T-cell (primary cell): ENCODE data around the gene OTUD6A. TPM values are rescaled to one million over a fixed set of nuclear protein-coding genes. Genes with fewer than 3 reads are reported as not detected.
"Not testable (repeated sequence)": the region's sequence is repeated elsewhere in the genome, so short reads cannot be mapped to it uniquely, and the experiment has no call there.

ENCODE experiments used
- ATAC-seq, 4 experiments: fragments of 200-7000 bp in 3 of 4; fragments of 150-1000 bp in 1 of 4; cut with Tn5 transposase; replicated peaks in 1 of 4; 1 replicate in 3 of 4; 2 replicates in 1 of 4; pipeline ENCODE4 v1.10.0; 2021; ENCODE audit warnings: moderate library complexity in 3 of 4, mild to moderate bottlenecking in 2 of 4, moderate number of reproducible peaks in 1 of 4
- CTCF ChIA-PET, 2 donors: fragments of 300-600 bp; sonication (Branson Sonifier 250); formaldehyde crosslinking; loops; one replicate each; lab custom pipeline; 2022; ENCODE audit warnings: antibody characterized with exemption in 2 of 2; lab: Charles Lee
- POLR2A ChIA-PET, 2 donors: fragments of 300-600 bp; sonication (Branson Sonifier 250); formaldehyde crosslinking; loops; one replicate each; lab custom pipeline; 2022; ENCODE audit warnings: antibody characterized with exemption in 2 of 2; lab: Charles Lee
- DNase-seq, 35 experiments: peaks; one replicate each; pipeline versions ENCODE4 v3.0.0 to v3.0.0-alpha.2; 2013 to 2023
- H3K27ac ChIP-seq: one replicate; pipeline ENCODE4 v1.5.1; 2013; ENCODE audit warnings: low read length
- H3K27me3 ChIP-seq, 2 experiments: replicated peaks in 1 of 2; 1 replicate in 1 of 2; 2 replicates in 1 of 2; pipeline versions ENCODE4 v1.6.1 to v1.7.0; 2013; ENCODE audit warnings: low read length in 1 of 2, mixed read lengths in 1 of 2; ENCODE audit not compliant: control insufficient read depth in 2 of 2, insufficient read depth in 2 of 2; ENCODE audit errors: extremely low read depth in 1 of 2
- H3K36me3 ChIP-seq, 2 donors: 1 replicate in 1 of 2; 2 replicates in 1 of 2; pipeline versions ENCODE4 v1.6.1 to v1.7.0; 2013; ENCODE audit warnings: low read length in 1 of 2; ENCODE audit not compliant: control insufficient read depth in 2 of 2, insufficient read depth in 1 of 2; ENCODE audit errors: extremely low read depth in 1 of 2
- H3K4me1 ChIP-seq, 2 experiments: 1 replicate in 1 of 2; 2 replicates in 1 of 2; pipeline versions ENCODE4 v1.6.1 to v1.7.0; 2013; ENCODE audit warnings: low read length in 2 of 2, mixed read lengths in 1 of 2; ENCODE audit not compliant: insufficient read depth in 2 of 2, control insufficient read depth in 1 of 2; ENCODE audit errors: extremely low read depth in 1 of 2
- H3K4me3 ChIP-seq, 2 donors: 1 replicate in 1 of 2; 2 replicates in 1 of 2; pipeline versions ENCODE4 v1.5.1 to v1.7.0; 2013; ENCODE audit warnings: mild to moderate bottlenecking in 2 of 2, low read length in 1 of 2, moderate library complexity in 1 of 2; ENCODE audit not compliant: control insufficient read depth in 1 of 2; ENCODE audit errors: extremely low read depth in 1 of 2
- H3K9me3 ChIP-seq: 2 replicates; pipeline ENCODE4 v1.7.0; 2013
- H3K27ac Mint-ChIP-seq, 2 donors: one replicate each; pipeline ENCODE4 v1.8.0; 2020 to 2021; ENCODE audit warnings: mild to moderate bottlenecking in 2 of 2, mixed read lengths in 2 of 2
- H3K27me3 Mint-ChIP-seq, 2 donors: one replicate each; pipeline ENCODE4 v1.8.0; 2021 to 2022; ENCODE audit warnings: mixed read lengths in 2 of 2
- H3K36me3 Mint-ChIP-seq: one replicate; pipeline ENCODE4 v1.8.0; 2021; ENCODE audit warnings: mixed read lengths
- H3K4me1 Mint-ChIP-seq, 3 donors: one replicate each; pipeline ENCODE4 v1.8.0; 2020 to 2022; ENCODE audit warnings: mixed read lengths in 3 of 3, mild to moderate bottlenecking in 1 of 3
- H3K4me3 Mint-ChIP-seq, 3 donors: one replicate each; pipeline ENCODE4 v1.8.0; 2020 to 2022; ENCODE audit warnings: mild to moderate bottlenecking in 3 of 3, mixed read lengths in 3 of 3, moderate library complexity in 3 of 3
- H3K9me3 Mint-ChIP-seq, 3 donors: one replicate each; pipeline ENCODE4 v1.8.0; 2020 to 2022; ENCODE audit warnings: mixed read lengths in 3 of 3
- WGBS: methylation state at CpG from one replicate; pipeline ENCODE4 v1.1.5; 2013; ENCODE audit warnings: missing lambda C conversion rate; ENCODE audit not compliant: insufficient coverage; 5-methylcytosine and 5-hydroxymethylcytosine counted together
- total RNA-seq, 35 experiments: library from RNA in 6 of 35; stranded (reverse) in 6 of 35; fragments of 120-200 nt in 1 of 35; gene quantifications; one replicate each; pipeline versions ENCODE4 v1.2.1 to v1.2.4 and lab custom pipeline; 2013 to 2026

Gene OTUD6A
- total RNA-seq, 5 donors from 2014 or later (not counting 1 experiment from before 2014, with no cell fraction given) = not detected

GRCh38 chrX:70105229-70105628 lies 43.0 kb downstream of the OTUD6A start:
- Mint-ChIP-seq H3K4me1 (no peaks in the 10 kb centered on the region), H3K27ac (no peak overlapping the region)
- H3K27ac ChIP-seq = no peak overlapping the region

GRCh38 chrX:70111436-70112026 lies 49.3 kb downstream of the OTUD6A start:
- H3K4me1 ChIP-seq, ATAC-seq, H3K36me3 ChIP-seq, H3K4me3 ChIP-seq, H3K27ac Mint-ChIP-seq, H3K9me3 Mint-ChIP-seq, DNase-seq, H3K27ac ChIP-seq, H3K9me3 ChIP-seq, H3K27me3 ChIP-seq, POLR2A ChIA-PET, H3K4me1 Mint-ChIP-seq, CTCF ChIA-PET, H3K4me3 Mint-ChIP-seq, H3K36me3 Mint-ChIP-seq: not testable (repeated sequence)
- H3K27me3 Mint-ChIP-seq = peaks cover 0 to 15% of the 10 kb centered on the region in 2 donors
- WGBS = no CpG with 5 or more reads among the region's 4 CpGs

More at GRCh38 chrX:70105229-70105628, 43.0 kb downstream of the OTUD6A start:
- no CpG with 5 or more reads among the region's 2 CpGs for WGBS
- Histone ChIP-seq H3K4me1 (no peaks in the 10 kb centered on the region), H3K27me3 (no peaks in the 10 kb centered on the region), H3K4me3 (no peak overlapping the region), H3K9me3 (no peaks in the 10 kb centered on the region), H3K36me3 (no peaks in the 10 kb centered on the region)
- POLR2A ChIA-PET = no interaction called here
- Mint-ChIP-seq H3K4me3 (no peak overlapping the region), H3K27me3 (peaks cover 0 to 19% of the 10 kb centered on the region in 2 donors), H3K36me3 (no peaks in the 10 kb centered on the region), H3K9me3 (no peaks in the 10 kb centered on the region)
- no peak for ATAC-seq
- CTCF ChIA-PET = interaction anchor here (0.6 to 0.7 kb wide), 2 partner anchors 17 to 28 kb away, joined by 3 to 4 read pairs; partner anchors contain the start of gene IGBP1 (in 1 of the 2)
- no peak for DNase-seq

Other genes starting within 250 kb of the OTUD6A start
- gene AWAT2, start 12.5 kb upstream of the OTUD6A start, total RNA-seq = not detected
- gene IGBP1, start 71.0 kb downstream of the OTUD6A start, total RNA-seq = 10 to 100 TPM; 50.8 to 61.2 (median 59.1) TPM
- not detected for gene DGAT2L6, start 115.0 kb downstream of the OTUD6A start, total RNA-seq
- not detected for gene AWAT1, start 172.2 kb downstream of the OTUD6A start, total RNA-seq
- 1 to 10 TPM in 1 of 5 donors, under 1 TPM in 4; 0.32 to 1.2 (median 0.46) TPM for gene P2RY4, start 197.7 kb downstream of the OTUD6A start, total RNA-seq
- gene ARR3, start 205.9 kb downstream of the OTUD6A start, total RNA-seq = not detected
- not detected for gene RAB41, start 219.7 kb downstream of the OTUD6A start, total RNA-seq
- 10 to 100 TPM in 3 of 5 donors, 1 to 10 TPM in 2; 9.1 to 15.9 (median 10.8) TPM for gene PDZD11, start 227.5 kb downstream of the OTUD6A start, total RNA-seq
- under 1 TPM; 0.15 to 0.59 (median 0.35) TPM for gene KIF4A, start 227.6 kb downstream of the OTUD6A start, total RNA-seq